H9 (cell line): ENCODE data around the gene CDC37. TPM values are rescaled to one million over a fixed set of nuclear protein-coding genes. Genes with fewer than 3 reads are reported as not detected.
"Not testable (repeated sequence)": the region's sequence is repeated elsewhere in the genome, so short reads cannot be mapped to it uniquely, and the experiment has no call there.

Source experiments
- DNase-seq: peaks from one replicate; pipeline ENCODE4 v3.0.0-alpha.2; 2017
- H2AFZ ChIP-seq: one replicate; pipeline ENCODE4 v1.6.1; 2013; ENCODE audit warnings: mild to moderate bottlenecking, low read length, control low read depth, moderate library complexity
- H2AK5ac ChIP-seq: 2 replicates; pipeline ENCODE4 v1.6.1; 2013; ENCODE audit warnings: low read length, control low read depth, mixed read lengths; ENCODE audit not compliant: insufficient read length
- H2BK120ac ChIP-seq: one replicate; pipeline ENCODE4 v1.6.1; 2013; ENCODE audit warnings: low read depth, mild to moderate bottlenecking, low read length, control low read depth, inconsistent platforms; ENCODE audit not compliant: poor library complexity, severe bottlenecking
- H2BK12ac ChIP-seq: 2 replicates; pipeline ENCODE4 v1.6.1; 2013; ENCODE audit warnings: low read length, control low read depth, mixed read lengths, low read depth; ENCODE audit not compliant: insufficient read length
- H2BK15ac ChIP-seq: 2 replicates; pipeline ENCODE4 v1.6.1; 2013; ENCODE audit warnings: low read depth, low read length, control low read depth
- H2BK20ac ChIP-seq: one replicate; pipeline ENCODE4 v1.6.1; 2013; ENCODE audit warnings: low read depth, mild to moderate bottlenecking, low read length, control low read depth, inconsistent platforms; ENCODE audit not compliant: poor library complexity, severe bottlenecking
- H2BK5ac ChIP-seq: 2 replicates; pipeline ENCODE4 v1.6.1; 2013; ENCODE audit warnings: low read length, control low read depth, mixed read lengths; ENCODE audit not compliant: insufficient read length
- H3K14ac ChIP-seq: 2 replicates; pipeline ENCODE4 v1.6.1; 2013; ENCODE audit warnings: low read length, control low read depth; ENCODE audit not compliant: insufficient read depth
- H3K18ac ChIP-seq: 2 replicates; pipeline ENCODE4 v1.6.1; 2013; ENCODE audit warnings: low read depth, mild to moderate bottlenecking, mixed read lengths, low read length, control low read depth; ENCODE audit not compliant: insufficient read length
- H3K23ac ChIP-seq: 2 replicates; pipeline ENCODE4 v1.6.1; 2013; ENCODE audit warnings: low read length, control low read depth, mixed read lengths, low read depth; ENCODE audit not compliant: insufficient read length
- H3K23me2 ChIP-seq: 2 replicates; pipeline ENCODE4 v1.6.1; 2013; ENCODE audit warnings: low read depth, mild to moderate bottlenecking, mixed read lengths, low read length, control low read depth; ENCODE audit not compliant: insufficient read length, poor library complexity, severe bottlenecking
- H3K27ac ChIP-seq: 2 replicates; pipeline ENCODE4 v1.5.1; 2013; ENCODE audit warnings: low read length, control low read depth, mixed read lengths, low read depth; ENCODE audit not compliant: insufficient read length
- H3K27me3 ChIP-seq: 2 replicates; pipeline ENCODE4 v1.6.1; 2013; ENCODE audit warnings: low read length, control low read depth, inconsistent platforms; ENCODE audit not compliant: insufficient read depth
- H3K4ac ChIP-seq: 2 replicates; pipeline ENCODE4 v1.6.1; 2013; ENCODE audit warnings: low read depth, mild to moderate bottlenecking, control low read depth, inconsistent platforms, low read length, moderate library complexity
- H3K4me1 ChIP-seq: 2 replicates; pipeline ENCODE4 v1.6.1; 2013; ENCODE audit warnings: low read length, control low read depth, inconsistent platforms; ENCODE audit not compliant: insufficient read depth
- H3K4me2 ChIP-seq: 2 replicates; pipeline ENCODE4 v1.6.1; 2013; ENCODE audit warnings: low read length, control low read depth, mixed read lengths; ENCODE audit not compliant: insufficient read length, insufficient read depth
- H3K56ac ChIP-seq: 2 replicates; pipeline ENCODE4 v1.6.1; 2013; ENCODE audit warnings: low read depth, mild to moderate bottlenecking, mixed read lengths, low read length, control low read depth; ENCODE audit not compliant: insufficient read length
- H3K79me1 ChIP-seq: 2 replicates; pipeline ENCODE4 v1.6.1; 2013; ENCODE audit warnings: low read depth, mild to moderate bottlenecking, moderate library complexity, low read length, control low read depth, inconsistent platforms; ENCODE audit not compliant: insufficient read depth, poor library complexity, severe bottlenecking
- H3K79me2 ChIP-seq: 2 replicates; pipeline ENCODE4 v1.6.1; 2013; ENCODE audit warnings: low read length, control low read depth, inconsistent platforms; ENCODE audit not compliant: insufficient read depth
- H3K9ac ChIP-seq: 2 replicates; pipeline ENCODE4 v1.6.1; 2013; ENCODE audit warnings: low read length, control low read depth, mixed read lengths; ENCODE audit not compliant: insufficient read length; ENCODE audit errors: extremely low read depth
- H3K9me3 ChIP-seq: one replicate; pipeline ENCODE4 v1.6.1; 2013; ENCODE audit warnings: low read depth, low read length, inconsistent platforms; ENCODE audit not compliant: control insufficient read depth
- H3T11ph ChIP-seq: one replicate; pipeline ENCODE4 v1.6.1; 2013; ENCODE audit warnings: mild to moderate bottlenecking, low read length, control low read depth, inconsistent platforms
- H4K20me1 ChIP-seq: one replicate; pipeline ENCODE4 v1.6.1; 2013; ENCODE audit not compliant: control insufficient read depth, insufficient read length, insufficient read depth
- H4K5ac ChIP-seq: 2 replicates; pipeline ENCODE4 v1.6.1; 2013; ENCODE audit warnings: low read depth, mild to moderate bottlenecking, mixed read lengths, low read length, control low read depth; ENCODE audit not compliant: insufficient read length
- H4K8ac ChIP-seq: replicated peaks from 2 replicates; pipeline ENCODE4 v1.6.1; 2013; ENCODE audit warnings: low read length, control low read depth, mixed read lengths, low read depth; ENCODE audit not compliant: insufficient read length
- H4K91ac ChIP-seq: 2 replicates; pipeline ENCODE4 v1.6.1; 2013; ENCODE audit warnings: low read depth, mild to moderate bottlenecking, moderate library complexity, mixed read lengths, low read length, control low read depth; ENCODE audit not compliant: insufficient read length
- H3K27ac Mint-ChIP-seq, 3 experiments: 2 replicates in 2 of 3; 3 replicates in 1 of 3; pipeline ENCODE4 v1.8.0; 2020 to 2021; ENCODE audit warnings: mixed read lengths in 3 of 3, mild to moderate bottlenecking in 1 of 3, moderate library complexity in 1 of 3
- H3K27me3 Mint-ChIP-seq: 2 replicates; pipeline ENCODE4 v1.8.0; 2021; ENCODE audit warnings: low read depth, mild to moderate bottlenecking, moderate library complexity, mixed read lengths
- H3K36me3 Mint-ChIP-seq, 3 experiments: 2 replicates in 2 of 3; 3 replicates in 1 of 3; pipeline ENCODE4 v1.8.0; 2020 to 2021; ENCODE audit warnings: low read depth in 3 of 3, mixed read lengths in 3 of 3; ENCODE audit not compliant: insufficient read depth in 1 of 3
- H3K4me1 Mint-ChIP-seq, 2 experiments: 2 replicates each; pipeline ENCODE4 v1.8.0; 2020; ENCODE audit warnings: mixed read lengths in 2 of 2
- H3K4me3 Mint-ChIP-seq, 2 experiments: 2 replicates in 1 of 2; 3 replicates in 1 of 2; pipeline ENCODE4 v1.8.0; 2020 to 2021; ENCODE audit warnings: mild to moderate bottlenecking in 2 of 2, mixed read lengths in 2 of 2, moderate library complexity in 1 of 2
- H3K9me3 Mint-ChIP-seq, 2 experiments: 2 replicates in 1 of 2; 3 replicates in 1 of 2; pipeline ENCODE4 v1.8.0; 2020; ENCODE audit warnings: mild to moderate bottlenecking in 2 of 2, mixed read lengths in 2 of 2, moderate library complexity in 1 of 2
- CTCF ChIP-seq: fragments of 200-600 bp; sonication (generic); conservative IDR thresholded peaks from 3 replicates; pipeline ENCODE4 v1.8.0; 2021; ENCODE audit warnings: antibody characterized with exemption, mild to moderate bottlenecking
- WGBS: extraction: QIAGEN DNeasy Blood & Tissue Kit; methylation state at CpG from one replicate; pipeline ENCODE4 v1.1.7; 2013; ENCODE audit warnings: missing lambda C conversion rate, low lambda C conversion rate, mixed read lengths; ENCODE audit not compliant: insufficient read length; ENCODE audit errors: extremely low coverage; 5-methylcytosine and 5-hydroxymethylcytosine counted together
- total RNA-seq: library from RNA; stranded (reverse); gene quantifications from 2 replicates; pipeline ENCODE4 v1.2.1, GENCODE V29; 2021

CDC37 gene
- total RNA-seq, 1 experiment from 2014 or later: 155 TPM

GRCh38 chr19:10412257-10412977 is 9.1 kb upstream of the CDC37 start:
- no peak overlapping the region for H2BK120ac ChIP-seq
- no peak overlapping the region for H3K56ac ChIP-seq
- no peak for DNase-seq
- no peak overlapping the region for H3K18ac ChIP-seq
- H3K27me3 ChIP-seq: peaks cover 4% of the 10 kb centered on the region; the same call in 1 of the 2 replicates
- H2BK20ac ChIP-seq: no peak overlapping the region
- H2AFZ ChIP-seq: no peak overlapping the region
- no CpG with 5 or more reads among the region's 13 CpGs for WGBS
- no peak overlapping the region for H4K8ac ChIP-seq
- H3K79me2 ChIP-seq: no peaks in the 10 kb centered on the region
- Mint-ChIP-seq H3K9me3 (peaks cover 2 to 4% of the 10 kb centered on the region in 2 experiments; a peak in 4 of 5 replicates), H3K27ac (no peak overlapping the region), H3K27me3 (peaks cover 81% of the 10 kb centered on the region), H3K36me3 (no peaks in the 10 kb centered on the region), H3K4me3 (no peak overlapping the region), H3K4me1 (peaks cover 5 to 11% of the 10 kb centered on the region in 2 experiments; a peak in 3 of 4 replicates)
- no peak overlapping the region for H3K14ac ChIP-seq
- no peaks in the 10 kb centered on the region for H3K9me3 ChIP-seq
- no peaks in the 10 kb centered on the region for H4K20me1 ChIP-seq
- H3K4me1 ChIP-seq: no peaks in the 10 kb centered on the region; the same call in 1 of the 2 replicates
- no peak overlapping the region for H3K23ac ChIP-seq
- H3K23me2 ChIP-seq: peaks cover 3% of the 10 kb centered on the region
- H3T11ph ChIP-seq: no peak overlapping the region
- H3K4me2 ChIP-seq: no peak overlapping the region
- no peak for TF ChIP-seq CTCF
- H2BK12ac ChIP-seq: no peak overlapping the region
- no peak overlapping the region for H3K27ac ChIP-seq
- H2BK5ac ChIP-seq: no peak overlapping the region
- no peak overlapping the region for H2BK15ac ChIP-seq
- H4K5ac ChIP-seq: no peak overlapping the region
- no peaks in the 10 kb centered on the region for H3K79me1 ChIP-seq
- H4K91ac ChIP-seq: no peak overlapping the region
- no peak overlapping the region for H3K4ac ChIP-seq
- H3K9ac ChIP-seq: no peak overlapping the region
- no peak overlapping the region for H2AK5ac ChIP-seq

- not testable (repeated sequence) for DNase-seq, H4K91ac ChIP-seq, H3K36me3 Mint-ChIP-seq, H3K4me3 Mint-ChIP-seq, H3K23me2 ChIP-seq, H4K8ac ChIP-seq, H3K79me2 ChIP-seq, H3T11ph ChIP-seq, H3K27me3 ChIP-seq, H3K56ac ChIP-seq, H2BK5ac ChIP-seq, H3K27ac ChIP-seq, H2AFZ ChIP-seq, H2BK15ac ChIP-seq, H4K5ac ChIP-seq, H3K79me1 ChIP-seq, H3K4me1 ChIP-seq, H2BK12ac ChIP-seq, H2AK5ac ChIP-seq, H3K23ac ChIP-seq, H3K4ac ChIP-seq, H3K9me3 ChIP-seq, H2BK120ac ChIP-seq, H2BK20ac ChIP-seq, H3K27ac Mint-ChIP-seq, H4K20me1 ChIP-seq, H3K4me2 ChIP-seq, H3K14ac ChIP-seq, H3K18ac ChIP-seq, H3K9me3 Mint-ChIP-seq, H3K4me1 Mint-ChIP-seq, H3K9ac ChIP-seq
- peaks cover 80% of the 10 kb centered on the region for H3K27me3 Mint-ChIP-seq
- no CpG with 5 or more reads among the region's 5 CpGs for WGBS
These were observed 7.9 kb upstream of the CDC37 start for GRCh38 chr19:10411224-10411623.
